HTERT RPE-1 (cell line): ENCODE results near the gene DLK1.

Experiments used
- in situ Hi-C: fragments of 300-500 bp; cut with MboI; formaldehyde crosslinking; loops from 4 replicates; pipeline ENCODE4 v1.14.3; 2020; ENCODE audit warnings: low sequenced_read_pairs

Gene DLK1

GRCh38 chr14:100775831-100776591, 49.3 kb downstream of the DLK1 start:
- in situ Hi-C loops = no loop called here

- in situ Hi-C loops = no loop called here
Measured at GRCh38 chr14:100776681-100777365, 50.1 kb downstream of the DLK1 start.

GRCh38 chr14:100777366-100777817, 50.7 kb downstream of the DLK1 start:
- in situ Hi-C loops = no loop called here

GRCh38 chr14:100777818-100778525, 51.3 kb downstream of the DLK1 start:
- in situ Hi-C loops = no loop called here

- in situ Hi-C loops = no loop called here
Measured at GRCh38 chr14:100778526-100778882, 51.8 kb downstream of the DLK1 start.

GRCh38 chr14:100778951-100779690, 52.4 kb downstream of the DLK1 start:
- in situ Hi-C loops = no loop called here

- in situ Hi-C loops = no loop called here
Measured at GRCh38 chr14:100779691-100780080, 53.0 kb downstream of the DLK1 start.

GRCh38 chr14:100780246-100780645, 53.6 kb downstream of the DLK1 start:
- in situ Hi-C loops = no loop called here

GRCh38 chr14:100780646-100781355, 54.1 kb downstream of the DLK1 start:
- in situ Hi-C loops = no loop called here

GRCh38 chr14:100781952-100782351, 55.3 kb downstream of the DLK1 start:
- in situ Hi-C loops = no loop called here

- in situ Hi-C loops = no loop called here
Measured at GRCh38 chr14:100782516-100783320, 56.0 kb downstream of the DLK1 start.

- in situ Hi-C loops = no loop called here
Measured at GRCh38 chr14:100783630-100784370, 57.1 kb downstream of the DLK1 start.

GRCh38 chr14:100784523-100785337, 58.0 kb downstream of the DLK1 start:
- in situ Hi-C loops = no loop called here

GRCh38 chr14:100785338-100785615, 58.6 kb downstream of the DLK1 start:
- in situ Hi-C loops = no loop called here

- in situ Hi-C loops = no loop called here
Measured at GRCh38 chr14:100785626-100786025, 58.9 kb downstream of the DLK1 start.

- in situ Hi-C loops = no loop called here
Measured at GRCh38 chr14:100786131-100786530, 59.4 kb downstream of the DLK1 start.

GRCh38 chr14:100786576-100787219, 60.0 kb downstream of the DLK1 start:
- in situ Hi-C loops = no loop called here

- in situ Hi-C loops = no loop called here
Measured at GRCh38 chr14:100787659-100788058, 61.0 kb downstream of the DLK1 start.
